Gastroesophageal sphincter (tissue), 4 donors: ENCODE measurements around the gene TWF2. TPM values are rescaled to one million over a fixed set of nuclear protein-coding genes. Genes with fewer than 3 reads are reported as not detected.
A peak's percentile ranks its signal among the peaks of the same experiment; 100 is the strongest.

Experiments used
- ATAC-seq: fragments of 150-250 bp; one replicate; pipeline ENCODE4 v1.9.1; 2016; ENCODE audit warnings: mild to moderate bottlenecking, moderate library complexity
- H3K27ac ChIP-seq, 4 donors: fragments of 200-600 bp; sonication (generic) in 3 of 4; 1 replicate in 3 of 4; 2 replicates in 1 of 4; pipeline ENCODE4 v1.5.1; 2016 to 2019
- H3K27me3 ChIP-seq: fragments of 200-600 bp; sonication (generic); one replicate; pipeline ENCODE4 v1.5.1; 2019
- H3K36me3 ChIP-seq, 2 donors: fragments of 200-600 bp; sonication (generic); one replicate each; pipeline ENCODE4 v1.5.1; 2019; ENCODE audit warnings: control low read depth in 1 of 2
- H3K4me1 ChIP-seq, 3 donors: fragments of 200-600 bp; sonication (generic); 1 replicate in 2 of 3; 2 replicates in 1 of 3; pipeline ENCODE4 v1.5.1; 2016 to 2019; ENCODE audit warnings: control low read depth in 2 of 3
- H3K4me3 ChIP-seq, 2 donors: fragments of 200-600 bp; sonication (generic); one replicate each; pipeline ENCODE4 v1.5.1; 2019; ENCODE audit warnings: mild to moderate bottlenecking in 1 of 2, moderate library complexity in 1 of 2
- H3K9me3 ChIP-seq, 3 donors: fragments of 200-600 bp; sonication (generic); one replicate each; pipeline ENCODE4 v1.5.1; 2017 to 2019; ENCODE audit warnings: control low read depth in 2 of 3
- EP300 ChIP-seq: sonication (generic); formaldehyde crosslinking; IDR thresholded peaks from one replicate; pipeline ENCODE4 v1.6.1; 2017; ENCODE audit warnings: antibody characterized with exemption, mild to moderate bottlenecking
- POLR2A ChIP-seq, 2 donors: fragments of 450-650 bp; IDR thresholded peaks; one replicate each; pipeline ENCODE4 v1.6.1; 2017; ENCODE audit warnings: antibody characterized with exemption in 2 of 2, mild to moderate bottlenecking in 2 of 2, moderate library complexity in 1 of 2
- POLR2AphosphoS5 ChIP-seq: sonication (generic); formaldehyde crosslinking; IDR thresholded peaks from one replicate; pipeline ENCODE4 v1.6.1; 2017; ENCODE audit warnings: antibody characterized with exemption
- WGBS, 2 donors: methylation state at CpG; one replicate each; pipeline ENCODE4 v1.1.5; 2018; ENCODE audit warnings: low coverage in 1 of 2; 5-methylcytosine and 5-hydroxymethylcytosine counted together
- total RNA-seq, 4 donors: library from RNA; depleted of rRNA; stranded (reverse); fragments of >200 nt; gene quantifications; one replicate each; pipeline ENCODE4 v1.1.0, GENCODE V29; 2016
- TF ChIP-seq, protein P1 (sequence below), 4 experiments: fragments of 200-600 bp in 2 of 4; fragments of 450-650 bp in 2 of 4; sonication (generic) in 1 of 4; IDR thresholded peaks; one replicate each; pipeline ENCODE4 v1.5.1; 2017 to 2019; ENCODE audit warnings: antibody characterized with exemption in 4 of 4, mild to moderate bottlenecking in 2 of 4, moderate library complexity in 2 of 4

The TWF2 gene
- total RNA-seq, 4 donors from 2014 or later, result 46.8 to 79.5 (median 69.2) TPM

DNA sequence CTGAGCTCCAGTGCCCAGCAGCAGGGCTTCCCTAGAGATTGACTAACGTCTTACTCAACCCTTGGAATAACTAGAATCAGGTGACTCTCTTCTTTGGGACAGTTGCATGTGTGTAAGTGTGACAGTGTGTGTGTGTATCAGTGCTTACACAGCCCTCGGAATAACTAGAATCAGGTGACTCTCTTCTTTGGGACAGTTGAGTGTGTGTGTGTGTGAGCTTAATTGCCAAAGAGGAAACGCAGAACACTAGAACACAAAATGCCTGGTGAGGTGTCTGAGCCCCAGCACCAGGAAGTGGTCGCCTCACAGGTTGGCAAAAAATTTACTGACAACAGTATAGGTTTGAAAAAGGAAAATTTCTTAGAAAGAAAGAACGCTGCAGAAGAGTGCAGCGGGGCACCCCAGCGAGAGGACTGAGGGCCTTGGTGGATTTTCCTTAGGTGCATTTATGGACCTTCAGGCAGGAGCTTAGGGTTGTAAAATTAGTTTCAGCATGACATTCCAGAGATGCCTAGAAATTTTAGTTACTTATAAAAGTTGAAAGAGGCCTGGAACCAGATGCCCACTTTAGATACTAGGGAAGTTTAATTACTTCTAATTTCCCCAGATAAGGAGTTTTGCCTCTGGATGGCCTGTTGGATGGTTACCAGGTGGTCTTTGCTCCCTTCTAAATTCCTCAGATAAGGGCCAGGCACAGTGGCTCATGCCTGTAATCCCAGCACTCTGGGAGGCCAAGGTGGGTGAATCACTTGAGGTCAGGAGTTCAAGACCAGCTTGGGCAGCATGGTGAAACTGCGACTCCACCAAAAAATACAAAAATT, 43.2 kb upstream of the TWF2 start:
- Histone ChIP-seq H3K9me3 (no peaks in the 10 kb centered on the region), H3K4me3 (no peak overlapping the region), H3K27me3 (no peaks in the 10 kb centered on the region), H3K27ac (peak overlapping the region in 1 of 4 donors; percentile 3), H3K4me1 (peaks cover 0 to 32% (median 4%) of the 10 kb centered on the region in 3 donors), H3K36me3 (peaks cover 0 to 19% of the 10 kb centered on the region in 2 donors)
- TF ChIP-seq EP300, result no peak
- TF ChIP-seq, protein P1, sequence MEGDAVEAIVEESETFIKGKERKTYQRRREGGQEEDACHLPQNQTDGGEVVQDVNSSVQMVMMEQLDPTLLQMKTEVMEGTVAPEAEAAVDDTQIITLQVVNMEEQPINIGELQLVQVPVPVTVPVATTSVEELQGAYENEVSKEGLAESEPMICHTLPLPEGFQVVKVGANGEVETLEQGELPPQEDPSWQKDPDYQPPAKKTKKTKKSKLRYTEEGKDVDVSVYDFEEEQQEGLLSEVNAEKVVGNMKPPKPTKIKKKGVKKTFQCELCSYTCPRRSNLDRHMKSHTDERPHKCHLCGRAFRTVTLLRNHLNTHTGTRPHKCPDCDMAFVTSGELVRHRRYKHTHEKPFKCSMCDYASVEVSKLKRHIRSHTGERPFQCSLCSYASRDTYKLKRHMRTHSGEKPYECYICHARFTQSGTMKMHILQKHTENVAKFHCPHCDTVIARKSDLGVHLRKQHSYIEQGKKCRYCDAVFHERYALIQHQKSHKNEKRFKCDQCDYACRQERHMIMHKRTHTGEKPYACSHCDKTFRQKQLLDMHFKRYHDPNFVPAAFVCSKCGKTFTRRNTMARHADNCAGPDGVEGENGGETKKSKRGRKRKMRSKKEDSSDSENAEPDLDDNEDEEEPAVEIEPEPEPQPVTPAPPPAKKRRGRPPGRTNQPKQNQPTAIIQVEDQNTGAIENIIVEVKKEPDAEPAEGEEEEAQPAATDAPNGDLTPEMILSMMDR (IDR thresholded peaks at IDR 0.05), result no peak
- no peak for TF ChIP-seq POLR2AphosphoS5
- no peak for TF ChIP-seq POLR2A (IDR thresholded peaks at IDR 0.05)
- ATAC-seq, result no peak
- WGBS, 2 donors, result 78 to 81% methylated on average over 5 to 6 of the region's 8 CpGs

DNA sequence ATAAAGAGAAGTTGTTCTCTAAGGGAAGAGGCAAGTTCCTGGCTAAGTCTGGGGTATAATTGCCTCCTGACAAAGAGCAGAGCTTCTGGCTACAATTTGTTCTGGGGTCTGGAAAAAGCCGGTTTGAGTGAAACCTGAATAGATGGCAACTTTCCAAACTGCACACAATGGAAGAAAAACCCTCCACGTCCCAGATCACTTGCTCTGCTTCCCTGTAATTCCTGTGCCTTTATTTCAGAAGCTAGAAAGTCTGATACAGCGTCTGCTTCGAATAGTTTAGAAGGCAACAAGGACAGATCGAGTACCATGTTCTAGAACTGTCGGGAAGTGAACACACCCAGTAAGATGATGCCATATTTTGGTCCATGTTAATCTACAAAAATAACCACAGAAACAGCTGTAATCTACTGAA, 41.1 kb upstream of the TWF2 start:
- no peak for ATAC-seq
- H3K4me3 ChIP-seq, result no peak overlapping the region
- H3K36me3 ChIP-seq, result peaks cover 0 to 19% of the 10 kb centered on the region in 2 donors
- H3K9me3 ChIP-seq, result no peaks in the 10 kb centered on the region
- H3K27ac ChIP-seq, result peak overlapping the region; percentile 92 to 98 (median 97)
- peaks cover 0 to 42% (median 12%) of the 10 kb centered on the region in 3 donors for H3K4me1 ChIP-seq
- no peaks in the 10 kb centered on the region for H3K27me3 ChIP-seq
- TF ChIP-seq, protein P1 (IDR thresholded peaks at IDR 0.05), result no peak
- TF ChIP-seq POLR2A (IDR thresholded peaks at IDR 0.05) (no peak), POLR2AphosphoS5 (no peak), EP300 (no peak)
- 6 to 21% methylated on average over 6 of the region's 6 CpGs for WGBS, 2 donors

DNA sequence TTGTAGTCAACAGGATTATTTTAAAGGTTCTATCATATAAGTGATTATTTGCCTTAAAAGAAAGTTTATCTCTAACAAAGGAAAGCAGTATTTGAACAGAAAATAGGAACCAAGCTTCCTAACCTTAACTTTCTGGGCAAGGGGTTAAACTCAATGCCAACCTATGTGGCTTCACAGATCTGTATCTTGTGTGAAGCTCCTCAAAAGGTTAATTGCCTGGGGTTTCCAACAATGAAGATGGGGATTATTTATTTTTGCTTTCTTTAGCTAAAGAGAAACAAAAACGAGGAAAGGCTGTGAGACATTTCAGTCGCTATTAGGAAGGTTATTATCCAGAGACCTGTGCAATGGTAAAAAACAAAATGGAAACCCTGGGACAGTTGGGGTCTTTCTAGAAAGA, 40.6 kb upstream of the TWF2 start:
- peaks cover 0 to 46% (median 12%) of the 10 kb centered on the region in 3 donors for H3K4me1 ChIP-seq
- no peaks in the 10 kb centered on the region for H3K27me3 ChIP-seq
- peaks cover 0 to 17% of the 10 kb centered on the region in 2 donors for H3K36me3 ChIP-seq
- H3K9me3 ChIP-seq, result no peaks in the 10 kb centered on the region
- 0 to 20% methylated on average over 1 to 2 of the region's 2 CpGs for WGBS, 2 donors
- H3K4me3 ChIP-seq, result peak overlapping the region in 1 of 2 donors; percentile 68
- H3K27ac ChIP-seq, result peak overlapping the region; percentile 92 to 98 (median 97)
- no peak for TF ChIP-seq EP300
- TF ChIP-seq, protein P1 (IDR thresholded peaks at IDR 0.05), result no peak
- TF ChIP-seq POLR2A (IDR thresholded peaks at IDR 0.05), result no peak
- TF ChIP-seq POLR2AphosphoS5, result no peak
- ATAC-seq, result no peak

DNA sequence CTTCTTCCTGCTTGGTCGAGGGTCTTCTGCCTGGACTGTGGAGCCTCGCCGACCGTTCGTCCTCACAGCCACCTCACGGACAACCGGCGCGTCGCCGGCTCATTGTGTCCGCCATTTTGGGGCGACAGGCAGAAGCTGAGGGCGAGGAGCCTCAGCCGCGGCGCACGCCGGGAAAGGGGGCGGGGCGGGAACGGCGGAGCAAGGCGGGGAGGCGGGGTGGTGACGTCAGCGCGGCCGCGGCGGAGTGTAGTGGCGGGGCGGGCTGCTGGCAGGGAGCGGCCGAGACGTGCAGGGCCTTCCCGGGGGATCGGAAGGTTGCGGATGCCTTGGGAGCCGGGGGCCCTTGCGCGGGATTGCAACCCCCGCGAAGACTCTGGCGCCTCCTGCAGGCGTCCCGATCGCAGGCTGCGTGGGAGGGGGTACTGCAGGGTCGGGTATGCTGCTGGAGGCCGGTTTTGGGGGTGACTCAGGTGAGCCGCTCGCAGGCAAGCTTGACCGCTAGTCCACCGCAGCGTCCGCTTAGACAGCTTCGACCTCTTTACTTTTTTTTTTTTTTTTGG, 39.6 kb upstream of the TWF2 start, which contains the start of gene WDR82:
TSS of gene WDR82 (minus strand) at position 140 of the 560 bp plus-strand sequence. CDS start 288 bp downstream, outside the sequence.
- TF ChIP-seq POLR2AphosphoS5 (peak; percentile 82), EP300 (no peak), POLR2A (IDR thresholded peaks at IDR 0.05) (peak; percentile 74 to 79)
- TF ChIP-seq, protein P1 (IDR thresholded peaks at IDR 0.05), result peak; percentile 20 to 70 (median 60)
- Histone ChIP-seq H3K27me3 (no peaks in the 10 kb centered on the region), H3K36me3 (peaks cover 0 to 11% of the 10 kb centered on the region in 2 donors), H3K27ac (peak within 1 kb of the TSS; percentile 92 to 98 (median 97)), H3K4me3 (peak within 1 kb of the TSS; percentile 68 to 93), H3K4me1 (peaks cover 0 to 56% (median 17%) of the 10 kb centered on the region in 3 donors), H3K9me3 (no peaks in the 10 kb centered on the region)
- 0% methylated on average over 2 to 3 of the region's 58 CpGs for WGBS, 2 donors
- ATAC-seq, result peak; percentile 98
